ENCODE measurements around the gene SLC43A2.

Gene SLC43A2

DNA sequence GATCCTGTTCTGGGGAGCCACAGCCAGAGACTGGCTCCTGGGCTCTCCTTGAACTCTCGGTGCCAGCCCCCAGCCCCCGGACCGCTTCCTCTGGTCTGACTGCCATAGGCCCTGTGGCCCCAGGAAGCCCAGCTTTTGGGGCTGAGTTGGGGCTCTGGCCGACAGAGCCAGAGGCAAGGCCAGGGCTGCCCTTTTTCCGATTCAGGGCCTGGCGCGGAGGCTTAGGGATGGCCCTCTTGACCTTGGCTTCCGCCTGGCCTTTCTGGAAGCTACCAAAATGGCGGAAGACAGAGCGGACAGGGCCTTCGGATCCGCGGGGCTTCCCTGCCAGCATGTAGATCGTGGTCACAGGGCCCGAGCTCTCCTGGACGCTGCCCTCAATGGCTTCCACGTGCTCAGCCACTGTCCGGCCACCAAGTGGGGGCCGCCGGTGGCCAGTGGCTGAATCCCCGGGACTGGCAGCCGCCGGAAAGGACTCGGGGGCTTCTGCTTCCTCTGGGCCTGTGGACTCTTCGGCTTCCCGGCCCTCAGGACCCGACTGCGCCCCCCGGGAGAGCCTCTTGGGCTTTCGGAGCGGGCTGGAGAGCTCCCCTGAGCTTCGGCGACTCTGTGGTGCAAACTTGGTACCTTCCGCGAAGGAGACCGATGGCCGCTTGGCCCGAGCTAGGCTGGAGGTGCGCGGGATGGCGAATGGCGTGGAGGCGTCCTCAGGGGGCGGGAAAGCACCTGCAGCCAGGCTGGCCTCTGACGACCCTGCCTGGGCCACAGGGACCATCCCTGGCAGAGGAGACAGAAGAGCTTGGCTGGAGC, 6.4 kb upstream of the SLC43A2 start:
- Histone ChIP-seq H3K9me3 (ENCODE audit: control insufficient read depth, low read length) (no peaks in the 10 kb centered on the region), H3K36me3 (ENCODE audit: control insufficient read depth, insufficient read depth, low read length) (no peaks in the 10 kb centered on the region), H3K27ac (ENCODE audit: insufficient read depth, low read depth, low read length, poor library complexity, severe bottlenecking) (no peak overlapping the region), H3K27me3 (ENCODE audit: control insufficient read depth, insufficient read depth, low read length, poor library complexity, severe bottlenecking) (peaks cover 10% of the 10 kb centered on the region), H3K4me3 (ENCODE audit: insufficient read depth, low read depth, low read length) (no peak overlapping the region), H3K4me1 (ENCODE audit: control insufficient read depth, insufficient read depth, low read length) (peaks cover 21% of the 10 kb centered on the region)
- WGBS, 2 experiments: 95 to 96% methylated on average over 45 of the region's 45 CpGs

DNA sequence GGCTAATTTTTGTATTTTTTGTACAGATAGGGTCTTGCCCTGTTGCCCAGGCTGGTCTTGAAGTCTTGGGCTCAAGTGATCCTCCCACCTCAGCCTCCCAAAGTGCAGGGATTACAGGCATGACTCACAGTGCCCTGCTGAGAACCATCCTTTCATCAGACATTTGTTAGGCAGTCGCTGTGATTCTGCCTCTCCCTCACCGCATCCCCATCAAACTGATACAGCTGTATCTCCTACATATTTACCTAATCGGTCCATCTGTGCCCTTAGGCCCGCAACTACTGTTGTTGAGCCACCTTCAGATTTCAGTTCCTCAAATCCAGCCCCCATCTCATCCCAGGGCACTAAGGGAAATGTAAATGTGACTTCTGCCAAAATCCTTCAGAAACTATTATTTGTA, 2.0 kb upstream of the SLC43A2 start:
- no peak overlapping the region for H3K27ac ChIP-seq (ENCODE audit: insufficient read depth, low read depth, low read length, poor library complexity, severe bottlenecking)
- H3K36me3 ChIP-seq (ENCODE audit: control insufficient read depth, insufficient read depth, low read length): no peaks in the 10 kb centered on the region
- H3K9me3 ChIP-seq (ENCODE audit: control insufficient read depth, low read length): no peaks in the 10 kb centered on the region
- H3K4me3 ChIP-seq (ENCODE audit: insufficient read depth, low read depth, low read length): no peak overlapping the region
- peaks cover 28% of the 10 kb centered on the region for H3K27me3 ChIP-seq (ENCODE audit: control insufficient read depth, insufficient read depth, low read length, poor library complexity, severe bottlenecking)
- peaks cover 17% of the 10 kb centered on the region for H3K4me1 ChIP-seq (ENCODE audit: control insufficient read depth, insufficient read depth, low read length)
- WGBS, 2 experiments: 67 to 70% methylated on average over 4 of the region's 4 CpGs

DNA sequence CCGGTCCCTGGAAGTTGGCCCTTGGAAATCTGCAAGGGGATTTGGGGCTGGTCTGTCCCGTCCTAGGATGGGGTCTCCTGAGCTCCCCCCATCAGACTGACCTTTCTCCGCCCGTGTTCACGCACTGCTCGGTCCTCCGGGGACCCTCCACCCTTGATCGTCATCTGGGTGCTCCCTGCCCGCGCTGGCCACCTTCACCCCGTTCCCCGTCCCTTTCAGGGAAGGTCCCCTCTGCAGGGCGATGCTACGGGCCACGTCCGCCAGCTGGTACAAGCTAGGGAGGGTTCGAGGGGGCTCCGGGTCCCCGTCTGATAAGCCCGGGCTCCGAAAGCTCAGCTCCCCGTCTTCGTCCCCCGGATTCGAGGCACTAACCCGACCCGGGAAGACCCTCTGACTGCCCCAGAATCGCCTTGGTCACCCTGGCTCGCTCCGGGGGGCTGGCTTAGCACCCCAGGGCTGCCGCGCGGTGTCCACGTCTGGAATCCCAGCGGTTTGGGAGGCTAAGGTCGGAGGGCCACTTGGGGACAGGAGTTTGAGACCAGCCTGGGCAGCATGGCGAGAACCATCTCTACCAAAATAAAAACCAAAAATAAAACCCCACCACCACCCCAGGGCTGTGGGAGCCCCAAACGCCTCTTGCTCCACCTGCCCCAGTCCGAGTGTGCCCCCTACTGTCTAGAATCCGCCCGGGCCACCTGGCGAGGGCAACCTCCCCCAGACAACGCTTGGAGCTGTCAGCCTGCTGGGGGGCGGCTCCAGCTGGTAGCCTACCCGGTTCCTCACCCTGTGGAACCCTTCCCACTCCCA, 1.1 kb upstream of the SLC43A2 start:
- Histone ChIP-seq H3K27ac (ENCODE audit: insufficient read depth, low read depth, low read length, poor library complexity, severe bottlenecking) (no peak overlapping the region), H3K27me3 (ENCODE audit: control insufficient read depth, insufficient read depth, low read length, poor library complexity, severe bottlenecking) (peaks cover 28% of the 10 kb centered on the region), H3K4me3 (ENCODE audit: insufficient read depth, low read depth, low read length) (peak overlapping the region; percentile 81), H3K36me3 (ENCODE audit: control insufficient read depth, insufficient read depth, low read length) (no peaks in the 10 kb centered on the region), H3K4me1 (ENCODE audit: control insufficient read depth, insufficient read depth, low read length) (peaks cover 17% of the 10 kb centered on the region), H3K9me3 (ENCODE audit: control insufficient read depth, low read length) (no peaks in the 10 kb centered on the region)
- 12% methylated on average over 45 of the region's 45 CpGs for WGBS, 2 experiments

DNA sequence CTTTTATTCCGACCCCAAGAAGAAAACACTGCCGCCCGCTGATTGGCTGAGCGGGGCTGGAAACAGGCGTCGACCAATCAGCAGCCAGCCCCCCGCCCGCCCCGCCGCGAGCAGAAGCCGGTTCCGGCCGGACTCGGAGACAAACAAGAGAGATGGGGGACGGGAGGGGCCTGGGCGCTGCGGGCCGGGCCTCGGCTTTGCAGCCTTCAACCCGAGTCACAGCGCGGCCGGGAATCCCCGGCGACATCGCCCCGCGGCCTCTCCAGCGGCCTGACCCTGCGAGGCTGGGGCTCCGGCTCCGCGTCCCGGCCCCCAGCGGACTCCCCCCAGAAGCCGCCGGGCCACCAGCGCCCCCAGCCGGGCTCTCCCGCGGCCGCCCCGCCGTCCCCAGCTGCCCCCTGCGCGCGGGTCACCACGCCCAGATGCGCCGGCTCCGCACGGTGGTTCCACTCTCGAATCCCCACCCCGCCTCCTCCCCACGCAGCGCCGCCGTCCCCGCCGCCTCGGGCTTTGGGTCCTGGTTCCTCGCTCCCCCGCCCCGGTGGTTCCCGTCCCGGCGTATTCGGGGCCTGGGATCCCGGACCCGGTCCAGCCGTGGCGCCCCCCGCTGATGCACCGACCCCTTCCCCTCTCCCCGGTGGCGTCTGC, 346 bp upstream of the SLC43A2 start:
- Histone ChIP-seq H3K27ac (ENCODE audit: insufficient read depth, low read depth, low read length, poor library complexity, severe bottlenecking) (peak overlapping the region; percentile 96), H3K36me3 (ENCODE audit: control insufficient read depth, insufficient read depth, low read length) (no peaks in the 10 kb centered on the region), H3K4me1 (ENCODE audit: control insufficient read depth, insufficient read depth, low read length) (peaks cover 17% of the 10 kb centered on the region), H3K27me3 (ENCODE audit: control insufficient read depth, insufficient read depth, low read length, poor library complexity, severe bottlenecking) (peaks cover 28% of the 10 kb centered on the region), H3K9me3 (ENCODE audit: control insufficient read depth, low read length) (no peaks in the 10 kb centered on the region), H3K4me3 (ENCODE audit: insufficient read depth, low read depth, low read length) (peak overlapping the region; percentile 81)
- 0% methylated on average over 77 of the region's 77 CpGs for WGBS, 2 experiments

DNA sequence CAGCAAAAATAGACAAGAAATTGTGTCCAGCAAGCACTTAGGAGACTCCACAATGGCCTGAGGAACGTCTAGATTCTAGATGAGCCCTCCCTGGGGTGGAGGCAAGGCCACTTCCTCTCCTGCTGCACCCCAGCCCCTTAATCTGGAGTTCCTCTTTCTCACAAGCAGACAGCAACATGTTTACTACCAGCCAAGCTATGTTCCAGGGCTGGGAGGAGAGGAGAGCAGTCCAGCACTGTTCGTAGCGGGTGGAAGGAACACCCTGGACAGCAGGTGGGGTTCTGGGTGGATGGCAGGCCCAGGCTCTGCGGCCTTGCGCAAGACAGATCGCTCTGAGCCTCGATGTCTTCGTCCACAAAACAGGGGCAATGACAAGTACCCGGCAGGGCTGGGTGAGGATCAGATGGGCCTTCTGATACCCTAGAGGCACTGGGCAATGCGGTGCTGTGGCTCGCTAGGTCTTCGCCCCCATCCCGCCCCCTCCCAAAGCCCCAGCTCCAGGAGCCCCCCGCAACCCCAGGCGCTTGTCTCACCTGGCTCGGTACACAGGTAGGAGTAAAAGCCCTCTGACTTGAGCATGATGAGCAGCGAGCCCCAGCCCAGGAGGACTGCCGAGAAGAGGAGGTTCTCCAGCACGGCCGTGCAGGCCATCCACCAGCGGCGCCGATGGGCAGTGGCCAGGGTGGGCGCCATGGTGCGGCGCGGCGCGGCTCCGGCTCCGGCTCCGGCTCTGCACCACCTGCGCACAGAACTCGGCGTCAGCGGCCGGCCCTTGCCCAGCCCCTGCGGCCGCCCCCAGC, 1.3 kb downstream of the SLC43A2 start:
- Histone ChIP-seq H3K9me3 (ENCODE audit: control insufficient read depth, low read length) (no peaks in the 10 kb centered on the region), H3K27me3 (ENCODE audit: control insufficient read depth, insufficient read depth, low read length, poor library complexity, severe bottlenecking) (peaks cover 28% of the 10 kb centered on the region), H3K4me1 (ENCODE audit: control insufficient read depth, insufficient read depth, low read length) (peaks cover 17% of the 10 kb centered on the region), H3K36me3 (ENCODE audit: control insufficient read depth, insufficient read depth, low read length) (no peaks in the 10 kb centered on the region), H3K27ac (ENCODE audit: insufficient read depth, low read depth, low read length, poor library complexity, severe bottlenecking) (no peak overlapping the region), H3K4me3 (ENCODE audit: insufficient read depth, low read depth, low read length) (peak overlapping the region; percentile 81)
- WGBS, 2 experiments: 34 to 36% methylated on average over 39 of the region's 39 CpGs

DNA sequence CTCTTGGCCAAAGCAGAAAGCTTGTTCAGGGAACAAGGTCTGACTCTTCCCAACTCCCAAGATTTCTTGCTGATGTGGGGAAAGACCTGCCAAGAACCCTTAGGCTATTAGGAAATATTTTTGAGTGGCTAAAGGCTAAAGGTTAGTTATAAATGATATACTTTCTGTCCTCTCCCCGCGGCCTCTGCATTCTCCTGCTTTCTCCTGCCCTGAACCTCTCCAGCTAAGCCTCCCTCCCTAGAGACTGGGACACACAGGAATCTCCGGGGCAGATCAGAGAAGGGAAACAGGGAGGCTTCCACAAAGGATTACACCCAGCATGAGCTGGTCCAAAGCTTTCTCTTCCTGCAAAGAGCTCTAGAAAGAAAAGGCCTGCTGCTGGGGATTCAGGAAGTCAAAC, 2.3 kb downstream of the SLC43A2 start:
- no peak overlapping the region for H3K4me3 ChIP-seq (ENCODE audit: insufficient read depth, low read depth, low read length)
- H3K36me3 ChIP-seq (ENCODE audit: control insufficient read depth, insufficient read depth, low read length): no peaks in the 10 kb centered on the region
- H3K9me3 ChIP-seq (ENCODE audit: control insufficient read depth, low read length): no peaks in the 10 kb centered on the region
- peaks cover 21% of the 10 kb centered on the region for H3K4me1 ChIP-seq (ENCODE audit: control insufficient read depth, insufficient read depth, low read length)
- peaks cover 28% of the 10 kb centered on the region for H3K27me3 ChIP-seq (ENCODE audit: control insufficient read depth, insufficient read depth, low read length, poor library complexity, severe bottlenecking)
- WGBS, 2 experiments: 39 to 43% methylated on average over 3 of the region's 3 CpGs
- no peak overlapping the region for H3K27ac ChIP-seq (ENCODE audit: insufficient read depth, low read depth, low read length, poor library complexity, severe bottlenecking)

DNA sequence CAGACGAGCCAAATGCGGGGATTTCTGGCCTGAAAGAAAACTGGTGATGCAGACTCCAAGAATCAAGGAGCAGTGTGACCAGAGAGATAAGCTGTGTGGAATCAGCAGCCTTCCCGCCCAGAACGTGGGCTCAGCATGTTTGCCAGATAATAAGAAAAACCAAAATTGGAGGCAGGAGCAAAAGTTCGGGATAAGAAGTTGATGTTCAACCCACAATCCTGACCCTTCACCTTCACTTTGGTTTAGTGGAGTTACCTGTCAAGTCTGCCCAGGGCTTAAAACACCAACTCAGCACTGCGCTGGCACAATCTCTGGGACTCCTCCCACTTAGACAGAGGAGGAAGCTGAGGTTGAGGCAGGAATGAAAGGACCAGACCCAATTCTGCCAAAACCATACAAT, 3.1 kb downstream of the SLC43A2 start:
- Histone ChIP-seq H3K27ac (ENCODE audit: insufficient read depth, low read depth, low read length, poor library complexity, severe bottlenecking) (no peak overlapping the region), H3K36me3 (ENCODE audit: control insufficient read depth, insufficient read depth, low read length) (no peaks in the 10 kb centered on the region), H3K4me3 (ENCODE audit: insufficient read depth, low read depth, low read length) (no peak overlapping the region), H3K4me1 (ENCODE audit: control insufficient read depth, insufficient read depth, low read length) (peaks cover 26% of the 10 kb centered on the region), H3K9me3 (ENCODE audit: control insufficient read depth, low read length) (no peaks in the 10 kb centered on the region), H3K27me3 (ENCODE audit: control insufficient read depth, insufficient read depth, low read length, poor library complexity, severe bottlenecking) (peaks cover 24% of the 10 kb centered on the region)
- 90 to 91% methylated on average over 6 of the region's 6 CpGs for WGBS, 2 experiments

DNA sequence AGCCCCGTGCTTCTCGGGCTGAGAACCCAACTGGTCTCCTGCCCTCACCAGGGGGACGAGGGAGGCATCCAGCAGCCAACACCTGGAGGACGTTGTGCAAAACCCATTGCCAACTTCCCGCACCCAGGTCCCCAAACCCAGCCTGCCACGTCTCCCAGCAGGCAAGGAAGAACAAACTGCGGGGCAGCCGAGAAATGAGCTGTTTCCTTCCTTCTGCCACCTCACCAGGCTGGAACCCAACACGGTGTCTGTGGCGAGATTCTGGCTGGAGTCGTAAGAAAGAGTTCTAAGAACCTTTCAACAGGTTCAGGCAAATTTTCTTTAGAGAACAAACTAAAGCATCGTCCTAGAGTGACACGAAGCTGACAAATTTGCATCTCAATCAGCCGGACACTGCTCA, 3.6 kb downstream of the SLC43A2 start:
- no peak overlapping the region for H3K27ac ChIP-seq (ENCODE audit: insufficient read depth, low read depth, low read length, poor library complexity, severe bottlenecking)

DNA sequence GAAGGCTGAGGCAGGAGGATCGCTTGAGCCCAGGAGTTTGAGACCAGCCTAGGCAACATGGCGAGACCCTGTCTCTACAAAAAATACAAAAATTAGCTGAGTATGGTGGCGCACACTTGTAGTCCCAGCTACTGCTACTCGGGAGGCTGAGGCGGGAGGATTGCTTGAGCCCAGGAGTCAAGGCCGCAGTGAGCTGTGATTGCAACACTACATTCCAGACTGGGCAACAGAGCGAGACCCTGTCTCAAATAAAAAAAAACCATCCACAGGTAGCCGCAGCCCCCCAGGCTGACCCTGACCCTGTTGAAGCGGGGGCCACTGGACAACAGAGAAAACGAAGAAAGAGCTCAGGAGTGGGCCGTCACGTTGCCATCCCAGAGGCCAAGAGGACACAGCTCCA, 4.0 kb downstream of the SLC43A2 start:
- Histone ChIP-seq H3K36me3 (ENCODE audit: control insufficient read depth, insufficient read depth, low read length) (no peaks in the 10 kb centered on the region), H3K27ac (ENCODE audit: insufficient read depth, low read depth, low read length, poor library complexity, severe bottlenecking) (no peak overlapping the region), H3K4me1 (ENCODE audit: control insufficient read depth, insufficient read depth, low read length) (peaks cover 29% of the 10 kb centered on the region), H3K27me3 (ENCODE audit: control insufficient read depth, insufficient read depth, low read length, poor library complexity, severe bottlenecking) (peaks cover 14% of the 10 kb centered on the region), H3K4me3 (ENCODE audit: insufficient read depth, low read depth, low read length) (no peak overlapping the region), H3K9me3 (ENCODE audit: control insufficient read depth, low read length) (no peaks in the 10 kb centered on the region)
- WGBS, 2 experiments: 87 to 89% methylated on average over 12 of the region's 12 CpGs

More for the DNA sequence above, 3.6 kb downstream of the SLC43A2 start:
- Histone ChIP-seq H3K4me1 (ENCODE audit: control insufficient read depth, insufficient read depth, low read length) (peaks cover 26% of the 10 kb centered on the region), H3K36me3 (ENCODE audit: control insufficient read depth, insufficient read depth, low read length) (no peaks in the 10 kb centered on the region), H3K4me3 (ENCODE audit: insufficient read depth, low read depth, low read length) (no peak overlapping the region), H3K9me3 (ENCODE audit: control insufficient read depth, low read length) (no peaks in the 10 kb centered on the region), H3K27me3 (ENCODE audit: control insufficient read depth, insufficient read depth, low read length, poor library complexity, severe bottlenecking) (peaks cover 18% of the 10 kb centered on the region)
- 91 to 92% methylated on average over 14 of the region's 14 CpGs for WGBS, 2 experiments
